HG02884 (cell line): ENCODE measurements around the gene MEG3.

ENCODE experiments used
- ATAC-seq: cut with Tn5 transposase; IDR thresholded peaks from one replicate; pipeline ENCODE4 v1.9.1; 2021; ENCODE audit warnings: mild to moderate bottlenecking, moderate library complexity; ENCODE audit not compliant: unreplicated experiment

Gene MEG3

DNA sequence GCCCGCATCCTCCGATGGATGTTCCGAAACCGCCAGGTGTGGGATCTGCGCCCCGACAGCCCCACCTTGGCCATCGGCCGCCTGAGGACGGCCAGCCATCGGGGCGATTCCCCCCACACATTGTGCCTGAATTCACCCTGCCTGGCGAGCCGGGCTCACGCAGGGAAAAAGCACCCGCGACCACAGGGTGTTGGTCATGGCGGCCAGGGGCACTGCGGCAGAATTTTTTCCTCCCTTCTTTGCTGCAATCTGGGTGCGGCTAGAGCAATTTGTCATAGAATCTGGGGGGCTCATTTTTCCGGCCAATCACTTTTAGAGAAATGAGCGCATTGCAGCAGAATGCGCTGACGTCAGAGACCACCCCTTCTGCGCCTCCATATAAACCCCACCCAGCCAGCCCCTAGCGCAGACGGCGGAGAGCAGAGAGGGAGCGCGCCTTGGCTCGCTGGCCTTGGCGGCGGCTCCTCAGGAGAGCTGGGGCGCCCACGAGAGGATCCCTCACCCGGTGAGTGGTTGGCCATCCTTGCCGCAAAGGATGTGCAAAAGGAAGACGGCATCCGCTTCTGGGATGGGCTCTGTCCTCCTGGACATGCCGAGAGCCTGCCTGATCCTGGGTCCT, at the start of gene MEG3:
Gene MEG3, plus strand, starts transcription at position 406 of the 619 bp plus-strand sequence.
- no peak for ATAC-seq

- ATAC-seq, result no peak
Measured at GRCh38 chr14:100776681-100777365, 49.1 kb upstream of the MEG3 start.

DNA sequence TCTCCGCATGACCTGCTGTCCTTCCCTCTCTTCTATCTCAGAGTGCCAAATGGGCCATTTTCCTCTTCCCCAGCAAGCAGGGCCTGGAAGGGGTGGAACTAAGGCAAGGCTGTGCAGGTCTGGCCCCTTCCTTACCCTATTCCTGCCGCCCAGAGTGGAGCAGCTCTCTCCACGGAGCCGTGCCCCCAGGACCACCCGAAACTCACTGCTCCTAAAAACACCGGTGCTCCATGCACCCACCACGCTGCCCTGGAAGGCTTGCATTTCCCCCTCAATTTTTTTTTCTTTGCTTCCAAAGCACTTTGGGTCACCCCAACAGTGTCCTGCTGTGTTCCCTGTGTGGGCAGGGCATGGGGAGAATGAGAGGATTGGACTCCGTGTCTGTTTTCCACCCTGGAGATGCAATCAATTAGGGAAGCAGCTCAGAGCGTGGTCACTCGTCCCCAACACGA, 48.5 kb upstream of the MEG3 start:
- ATAC-seq, result no peak

GRCh38 chr14:100777818-100778525, 47.9 kb upstream of the MEG3 start:
- ATAC-seq, result no peak

- ATAC-seq, result no peak
Measured at GRCh38 chr14:100778526-100778882, 47.4 kb upstream of the MEG3 start.

DNA sequence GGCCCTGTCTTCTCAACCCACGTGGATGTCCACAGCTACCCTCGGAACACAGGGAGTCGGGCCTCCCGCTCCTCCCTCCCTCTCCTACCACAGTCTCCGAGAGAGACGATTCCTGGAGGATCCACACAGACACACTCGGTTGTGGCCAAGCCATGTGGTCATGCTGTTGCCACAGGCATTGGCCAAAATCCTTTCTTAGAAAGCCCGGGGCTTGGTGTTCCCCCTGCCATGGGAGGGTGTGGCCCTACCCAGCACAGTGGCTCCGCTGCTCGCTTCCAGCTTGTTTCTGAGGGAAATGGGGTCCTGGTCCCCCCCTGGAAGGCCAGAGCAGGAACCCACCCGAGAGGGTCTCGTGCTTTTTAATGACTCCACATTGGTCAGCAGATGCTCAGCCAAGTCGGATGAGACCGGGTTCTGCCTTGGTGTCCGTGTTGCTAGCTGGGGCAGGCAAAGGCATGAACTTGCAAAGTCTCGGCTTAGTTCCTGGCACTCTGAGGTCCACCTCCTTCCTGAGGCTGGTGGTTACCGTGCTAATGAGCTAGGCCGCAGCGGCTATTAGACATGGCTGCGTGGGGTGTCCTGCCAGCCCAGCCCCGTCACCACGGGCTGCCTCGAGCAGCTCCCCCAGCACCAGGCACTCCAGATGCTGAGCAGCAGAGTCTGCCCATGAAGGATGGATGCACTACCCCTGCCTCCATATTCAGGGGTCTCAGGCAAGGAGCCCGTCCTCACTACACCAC, 46.8 kb upstream of the MEG3 start:
- ATAC-seq, result no peak

- no peak for ATAC-seq
Measured at GRCh38 chr14:100779691-100780080, 46.2 kb upstream of the MEG3 start.

DNA sequence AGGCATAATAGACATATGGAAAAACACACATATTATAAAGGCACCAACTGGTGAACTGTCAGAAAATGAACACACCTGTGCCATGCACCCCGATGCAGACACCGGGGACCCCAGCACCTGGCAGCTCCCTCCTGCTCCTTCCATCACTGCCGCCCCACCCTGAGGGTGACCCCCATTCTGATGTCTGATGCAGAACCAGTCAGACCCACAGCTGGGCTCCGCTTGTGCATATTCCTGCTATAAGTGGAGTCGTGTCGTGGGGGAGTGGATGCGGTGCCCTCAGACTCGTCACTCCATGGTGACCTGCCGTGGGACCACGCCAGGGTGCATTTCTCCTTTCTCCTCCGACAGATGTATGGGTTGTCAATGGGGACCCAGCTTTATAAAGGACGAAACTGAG, 45.7 kb upstream of the MEG3 start:
- no peak for ATAC-seq

DNA sequence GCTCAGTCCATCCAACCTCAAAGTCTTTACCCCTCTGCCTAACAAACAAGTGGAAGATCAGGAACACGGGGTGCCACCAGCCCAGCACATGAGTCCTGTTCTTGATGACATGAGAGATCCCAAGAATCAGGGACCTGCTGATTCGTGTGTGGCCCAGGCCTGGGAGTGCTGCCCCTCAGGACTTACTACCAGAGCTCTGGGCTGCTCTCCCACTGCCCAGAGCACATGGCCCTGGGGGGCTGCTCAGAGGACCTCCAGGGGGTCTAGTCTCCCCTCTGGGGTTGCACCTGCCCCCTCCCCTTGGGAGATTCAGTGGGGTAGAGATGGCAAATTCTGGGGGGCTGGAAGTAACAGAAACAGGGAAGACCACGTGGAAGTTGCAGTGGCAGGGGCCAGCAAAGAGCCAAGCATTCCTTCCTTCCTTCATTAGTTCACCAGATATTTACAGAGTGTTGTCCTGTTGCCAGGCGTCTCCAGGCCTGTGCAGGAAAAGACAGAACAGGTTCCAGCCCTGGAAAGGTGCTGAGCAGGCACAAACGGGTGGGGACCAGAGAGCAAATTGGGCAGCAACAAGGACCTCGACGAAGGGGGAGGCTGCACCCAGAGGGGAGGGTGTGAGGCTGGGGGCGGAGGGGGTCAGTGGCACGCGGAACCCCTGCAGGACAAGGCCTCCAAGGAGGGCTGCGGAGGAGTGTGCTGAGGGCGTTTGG, 45.1 kb upstream of the MEG3 start:
- no peak for ATAC-seq

DNA sequence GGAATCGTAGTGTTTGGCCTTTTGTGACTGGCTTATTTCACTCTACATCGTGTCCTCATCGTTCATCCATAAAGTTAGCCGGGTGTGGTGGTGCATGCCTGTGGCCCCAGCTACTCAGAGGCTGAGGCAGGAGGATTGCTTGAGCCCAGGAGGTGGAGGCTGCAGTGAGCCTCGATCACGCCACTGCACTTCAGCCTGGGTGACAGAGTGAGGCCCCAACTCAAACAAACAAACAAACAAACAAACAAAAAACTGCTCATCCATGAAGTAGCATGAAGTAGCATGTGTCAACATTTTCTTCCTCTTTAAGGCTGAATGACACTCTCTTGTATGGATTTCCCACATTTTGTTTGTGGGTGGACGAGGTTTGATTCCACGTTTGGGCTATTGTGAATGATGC, 44.0 kb upstream of the MEG3 start:
- no peak for ATAC-seq

GRCh38 chr14:100782516-100783320, 43.2 kb upstream of the MEG3 start:
- ATAC-seq, result no peak

GRCh38 chr14:100783630-100784370, 42.1 kb upstream of the MEG3 start:
- ATAC-seq, result no peak

GRCh38 chr14:100784523-100785337, 41.2 kb upstream of the MEG3 start:
- no peak for ATAC-seq

GRCh38 chr14:100785338-100785615, 40.6 kb upstream of the MEG3 start:
- ATAC-seq, result no peak

DNA sequence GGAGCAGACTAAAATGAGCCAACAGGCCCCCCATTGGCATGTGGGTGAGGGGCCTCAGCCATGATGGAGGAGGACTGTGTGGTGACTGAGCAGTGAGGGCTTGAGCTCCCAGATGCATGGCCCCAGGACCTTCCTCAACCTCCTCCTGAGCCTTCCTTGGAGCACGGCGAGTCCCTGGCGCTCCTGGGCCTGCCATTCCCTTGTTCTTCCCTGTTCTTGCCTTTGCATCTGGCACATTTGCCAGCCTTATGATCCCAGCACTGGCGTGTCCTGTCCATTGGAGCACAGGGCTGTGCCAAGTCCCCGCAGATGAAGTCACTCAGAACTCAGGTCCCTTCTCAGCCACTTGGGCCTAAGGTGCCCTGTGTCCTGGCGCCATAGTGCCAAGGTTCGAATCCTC, 40.3 kb upstream of the MEG3 start:
- ATAC-seq, result no peak

DNA sequence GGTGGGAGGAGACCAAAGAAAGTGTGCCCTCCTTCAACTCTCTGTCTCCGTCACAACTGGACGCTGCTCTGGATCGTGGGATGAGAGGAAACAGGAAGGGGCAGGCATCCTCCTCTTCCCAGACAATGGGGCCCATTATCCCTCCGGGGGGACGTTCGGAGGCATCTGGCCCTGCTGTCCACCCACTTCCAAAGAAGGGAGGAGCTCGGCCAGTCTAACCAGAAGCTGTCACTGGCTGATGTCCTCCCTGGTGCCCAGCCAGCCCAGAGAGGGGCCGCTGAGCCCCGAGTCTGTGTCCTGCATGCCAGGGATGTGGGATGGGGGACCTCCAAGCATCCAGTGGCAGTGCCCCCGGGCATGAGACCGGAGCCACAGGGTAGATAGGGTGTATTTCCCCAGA, 39.8 kb upstream of the MEG3 start:
- no peak for ATAC-seq

DNA sequence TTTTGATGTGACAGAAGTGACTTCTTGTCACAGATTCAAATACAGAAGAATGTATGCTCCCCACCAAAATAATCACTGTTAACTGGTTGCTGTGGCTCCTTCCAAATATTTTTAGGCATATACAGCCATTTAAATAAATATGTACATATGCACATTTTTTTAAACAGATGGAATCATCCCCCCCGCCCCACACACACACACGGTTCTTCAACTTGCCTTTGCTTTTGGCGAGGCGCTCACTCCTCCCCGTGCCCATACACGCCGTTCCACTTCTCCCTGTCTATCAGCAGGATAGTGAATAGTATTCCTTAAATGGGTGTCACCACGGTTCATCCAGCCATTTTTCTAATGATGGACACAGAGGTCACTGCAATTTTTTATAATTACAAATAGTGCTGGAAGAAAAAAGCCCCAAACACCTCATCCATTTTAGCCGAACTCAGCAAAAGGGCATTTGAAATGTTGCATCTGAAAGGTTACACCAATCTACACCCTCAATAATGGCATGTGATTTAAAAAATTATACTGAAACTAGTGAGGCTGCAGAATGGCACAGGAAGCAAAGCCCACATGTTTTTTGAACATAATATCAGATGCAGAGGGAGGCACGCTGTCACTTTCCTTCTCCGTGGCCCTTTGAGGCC, 39.2 kb upstream of the MEG3 start:
- ATAC-seq, result no peak

DNA sequence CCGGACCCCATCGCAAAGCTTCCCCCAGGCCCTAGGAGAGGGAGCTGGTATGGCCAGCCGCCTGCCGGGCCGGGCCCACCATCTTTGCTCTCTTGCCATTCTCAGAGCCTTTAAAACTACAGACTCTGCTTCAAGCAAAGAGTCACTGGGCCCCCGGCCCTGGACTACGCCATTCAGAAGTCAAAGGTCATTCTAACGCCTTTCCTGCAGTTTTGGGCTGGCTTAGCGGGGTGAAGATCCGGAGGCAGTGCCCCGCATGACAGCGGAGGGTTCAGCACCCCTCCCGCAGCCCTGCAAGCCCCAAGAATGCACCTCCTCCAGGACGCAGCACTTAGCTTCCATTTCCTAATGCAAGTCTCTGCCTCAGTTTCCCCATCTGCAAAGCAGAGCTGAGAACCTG, 38.3 kb upstream of the MEG3 start:
- ATAC-seq, result no peak
